Esophagus squamous epithelium (tissue), 4 donors: ENCODE measurements around the gene CTNNA3.

Experiments used
- CTCF ChIP-seq, 6 experiments: fragments of 450-650 bp in 4 of 6; fragments of 200-600 bp in 2 of 6; sonication (generic) in 2 of 6; IDR thresholded peaks; one replicate each; pipeline ENCODE4 v1.5.1; 2016 to 2019; ENCODE audit warnings: antibody characterized with exemption in 6 of 6, mild to moderate bottlenecking in 4 of 6, moderate library complexity in 4 of 6
- POLR2A ChIP-seq, 4 donors: fragments of 450-650 bp; IDR thresholded peaks; one replicate each; pipeline ENCODE4 v1.6.1; 2017; ENCODE audit warnings: antibody characterized with exemption in 4 of 4, mild to moderate bottlenecking in 4 of 4, moderate library complexity in 3 of 4

GRCh38 chr10:67571503-67571902, 124.5 kb downstream of the CTNNA3 start:
- TF ChIP-seq CTCF (IDR thresholded peaks at IDR 0.05) (no peak), POLR2A (IDR thresholded peaks at IDR 0.05) (no peak)
